HK-2 (cell line): ENCODE data around the gene EXOC6B.
"Not testable (repeated sequence)": the region's sequence is repeated elsewhere in the genome, so short reads cannot be mapped to it uniquely, and the experiment has no call there.

Experiments used
- DNase-seq: peaks from one replicate; pipeline ENCODE4 v3.0.0-alpha.2; 2018; ENCODE audit not compliant: unreplicated experiment

The EXOC6B gene

GRCh38 chr2:72607189-72607588, 218.6 kb downstream of the EXOC6B start:
- no peak for DNase-seq

DNA sequence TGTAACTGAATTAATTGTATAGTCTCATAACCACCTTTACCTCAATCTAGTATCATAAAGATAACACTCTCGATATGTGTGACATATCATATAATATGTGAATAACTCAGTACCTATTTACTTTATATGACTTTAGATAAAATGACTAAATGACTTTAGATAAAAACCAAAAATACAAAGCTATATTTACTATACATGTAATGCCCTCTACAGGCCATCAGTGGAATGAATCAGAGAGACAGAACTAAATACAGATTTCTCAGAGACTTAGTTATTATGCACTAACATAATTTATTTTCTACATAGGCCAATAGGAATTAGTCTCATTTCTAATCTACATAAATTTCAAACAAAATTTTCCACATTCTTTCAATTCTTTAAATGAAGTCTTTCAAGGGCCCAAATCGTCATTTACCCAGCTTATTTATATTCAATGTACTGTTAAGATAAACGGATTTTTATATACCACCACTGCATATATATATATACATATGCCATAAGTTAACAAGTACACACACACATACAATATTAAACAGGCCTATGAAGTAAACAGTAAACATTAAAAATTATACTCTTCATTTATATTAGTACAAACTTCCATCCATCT, 219.9 kb downstream of the EXOC6B start:
- no peak for DNase-seq

DNA sequence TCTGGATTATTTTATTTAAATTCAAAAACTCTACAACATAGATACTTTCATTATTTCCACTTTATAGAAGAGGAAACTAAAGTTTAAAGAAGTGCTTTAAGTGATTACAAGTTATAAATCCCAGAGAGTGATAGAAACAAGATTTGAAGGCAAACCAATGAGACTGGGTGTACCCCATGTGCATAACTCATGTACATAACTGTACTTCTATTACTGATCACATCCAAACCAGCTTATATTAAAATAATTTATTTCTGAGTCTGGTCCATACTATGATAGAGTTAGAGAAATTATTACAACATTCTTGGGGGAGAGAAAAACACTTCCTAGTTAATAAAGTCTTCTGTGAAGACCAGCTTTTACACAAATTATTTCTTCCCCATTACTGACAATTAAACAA, 221.4 kb downstream of the EXOC6B start:
- no peak for DNase-seq

DNA sequence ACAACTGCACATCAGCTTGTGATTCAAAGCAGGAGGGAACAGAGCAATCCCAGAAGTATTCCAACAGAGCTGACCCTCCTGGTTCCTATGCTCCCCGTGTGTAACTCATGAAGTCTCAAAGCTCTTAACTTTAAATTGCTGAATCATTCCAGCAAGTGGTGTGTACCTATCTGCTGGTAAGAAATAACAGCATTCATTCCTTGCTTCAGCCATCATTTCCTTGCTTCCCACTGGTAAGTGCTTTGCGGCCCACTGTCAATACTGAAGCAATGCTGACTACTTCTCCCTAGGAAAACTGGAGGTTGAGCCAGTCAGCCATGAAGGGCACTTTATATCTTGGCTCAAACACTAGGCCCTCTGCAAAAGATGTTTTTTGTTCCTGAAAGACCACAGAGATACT, 222.4 kb downstream of the EXOC6B start:
- no peak for DNase-seq

GRCh38 chr2:72602711-72603110, 223.1 kb downstream of the EXOC6B start:
- DNase-seq = no peak

- DNase-seq = no peak
These were observed 223.7 kb downstream of the EXOC6B start for GRCh38 chr2:72602095-72602494.

GRCh38 chr2:72583836-72584235, 242.0 kb downstream of the EXOC6B start:
- DNase-seq = not testable (repeated sequence)

DNA sequence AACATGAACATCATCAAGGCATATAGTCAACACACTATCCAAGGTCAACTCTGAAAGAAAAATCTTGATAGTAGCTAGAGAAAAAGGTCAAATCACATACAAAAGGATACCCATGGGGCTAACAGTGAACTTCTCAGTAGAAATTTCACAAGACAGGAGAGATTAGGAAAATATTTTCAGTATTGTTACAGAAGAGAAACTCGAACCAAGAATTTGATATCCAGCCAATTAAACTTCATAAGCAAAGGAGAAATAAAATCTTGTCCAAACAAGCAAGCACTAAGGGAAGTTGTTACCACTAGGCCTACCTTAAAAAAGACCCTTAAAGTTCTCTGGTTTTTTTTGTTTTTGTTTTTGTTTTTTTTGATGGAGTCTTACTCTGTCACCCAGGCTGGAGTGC, 242.5 kb downstream of the EXOC6B start:
- no peak for DNase-seq

DNA sequence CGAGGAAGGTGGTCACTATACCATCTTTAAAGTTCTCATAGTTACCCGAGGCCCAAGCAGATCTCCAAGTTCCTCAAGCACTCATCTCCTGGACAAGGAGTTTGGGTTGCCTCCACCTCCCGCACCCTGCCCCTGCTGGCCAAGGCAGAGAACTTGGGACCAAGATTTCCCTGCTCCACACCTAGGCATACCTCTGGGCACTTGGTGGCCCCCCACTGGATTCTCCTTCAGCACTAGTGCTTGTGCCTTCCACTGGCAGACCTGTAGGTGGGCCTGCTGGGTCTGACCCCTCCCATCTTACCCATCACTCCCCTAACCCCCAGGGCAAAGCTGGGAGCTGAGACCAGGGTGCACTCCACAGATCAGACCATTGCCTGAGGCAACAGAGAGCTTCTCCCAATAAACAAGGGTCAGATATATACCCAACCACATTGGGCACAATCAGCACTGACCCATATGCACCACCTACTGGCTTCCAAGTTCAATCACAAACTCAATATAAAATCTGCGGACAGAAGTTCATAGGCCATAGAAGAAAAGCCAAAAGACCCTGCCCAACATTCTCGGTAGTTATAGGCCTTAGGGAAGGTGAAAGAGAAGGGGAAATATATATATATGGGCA, 244.2 kb downstream of the EXOC6B start:
- no peak for DNase-seq

- DNase-seq = no peak
These were observed 246.1 kb downstream of the EXOC6B start for GRCh38 chr2:72579591-72580180.

DNA sequence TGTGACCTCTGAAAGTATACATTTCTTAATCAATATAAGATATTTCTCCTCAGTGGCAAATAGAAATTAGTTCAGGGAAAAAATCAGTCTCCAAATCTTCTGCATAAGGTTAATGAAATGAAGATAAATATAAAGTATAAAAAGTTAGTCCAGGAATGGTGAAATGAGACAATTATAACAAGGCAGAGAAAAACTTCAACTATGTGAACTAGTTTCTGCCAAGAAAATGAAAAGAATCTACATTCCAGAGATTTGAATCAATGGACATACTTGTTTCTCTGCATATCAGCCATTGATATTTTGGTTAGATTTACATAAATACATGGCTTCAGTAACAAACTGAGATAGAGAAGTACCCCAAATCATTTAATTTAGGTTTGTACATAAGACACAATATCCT, 249.0 kb downstream of the EXOC6B start:
- DNase-seq = no peak

GRCh38 chr2:72576459-72576858, 249.4 kb downstream of the EXOC6B start:
- no peak for DNase-seq

DNA sequence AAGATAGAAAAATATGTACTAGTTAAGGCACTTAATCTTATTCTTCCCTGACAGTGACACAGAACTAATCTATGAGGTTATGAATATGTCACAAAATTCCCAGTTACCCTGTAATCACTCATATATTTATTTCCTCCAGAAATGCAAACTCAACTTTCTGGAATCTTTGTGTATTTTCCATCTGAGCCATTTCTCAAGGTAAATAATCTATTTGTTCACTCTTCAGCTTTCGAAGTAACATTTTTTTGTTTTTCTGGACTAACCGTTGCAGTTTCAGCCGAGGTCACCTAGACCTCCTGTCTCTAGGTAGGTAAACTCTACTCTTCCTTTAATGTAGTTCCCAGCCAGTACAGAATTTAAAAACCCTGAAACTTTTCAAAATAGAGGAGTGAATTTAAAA, 250.9 kb downstream of the EXOC6B start:
- no peak for DNase-seq

DNA sequence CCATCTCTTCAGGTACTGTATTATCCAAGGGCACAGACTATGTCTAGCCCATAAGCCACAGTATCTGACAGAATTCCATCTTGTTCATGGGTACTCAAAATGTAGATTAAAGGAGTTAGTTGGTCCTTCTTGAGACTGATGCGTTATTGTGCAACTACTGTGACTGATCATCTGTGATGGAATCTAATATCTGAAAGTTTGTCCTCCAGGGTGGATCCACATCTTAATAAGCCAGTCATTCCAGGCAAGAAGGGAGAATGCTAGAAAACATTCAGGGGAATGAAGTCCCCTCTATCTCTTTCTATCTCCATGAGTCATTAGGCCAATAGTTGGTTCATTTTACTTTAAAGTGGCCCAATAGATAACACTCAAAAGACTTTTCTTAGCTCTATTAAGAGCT, 252.6 kb downstream of the EXOC6B start:
- no peak for DNase-seq

DNA sequence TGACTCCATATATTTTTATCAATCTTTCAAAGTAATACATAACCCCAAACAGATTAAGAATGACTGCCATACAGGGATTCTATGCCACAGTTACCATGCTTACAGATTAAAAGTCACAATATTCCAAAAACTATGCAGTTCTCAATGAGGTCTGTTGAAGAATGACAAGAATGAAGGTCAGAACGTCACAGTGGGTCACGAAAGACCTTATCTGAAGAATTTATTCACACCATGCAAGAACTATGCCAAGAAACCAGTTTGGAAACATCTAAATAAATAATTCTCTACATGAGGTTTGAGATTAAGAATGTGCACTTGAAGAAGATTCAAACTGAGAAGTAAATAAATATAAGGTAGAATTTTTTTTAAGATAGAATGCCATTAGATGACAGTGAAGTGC, 253.3 kb downstream of the EXOC6B start:
- no peak for DNase-seq

GRCh38 chr2:72570413-72570812, 255.4 kb downstream of the EXOC6B start:
- no peak for DNase-seq

DNA sequence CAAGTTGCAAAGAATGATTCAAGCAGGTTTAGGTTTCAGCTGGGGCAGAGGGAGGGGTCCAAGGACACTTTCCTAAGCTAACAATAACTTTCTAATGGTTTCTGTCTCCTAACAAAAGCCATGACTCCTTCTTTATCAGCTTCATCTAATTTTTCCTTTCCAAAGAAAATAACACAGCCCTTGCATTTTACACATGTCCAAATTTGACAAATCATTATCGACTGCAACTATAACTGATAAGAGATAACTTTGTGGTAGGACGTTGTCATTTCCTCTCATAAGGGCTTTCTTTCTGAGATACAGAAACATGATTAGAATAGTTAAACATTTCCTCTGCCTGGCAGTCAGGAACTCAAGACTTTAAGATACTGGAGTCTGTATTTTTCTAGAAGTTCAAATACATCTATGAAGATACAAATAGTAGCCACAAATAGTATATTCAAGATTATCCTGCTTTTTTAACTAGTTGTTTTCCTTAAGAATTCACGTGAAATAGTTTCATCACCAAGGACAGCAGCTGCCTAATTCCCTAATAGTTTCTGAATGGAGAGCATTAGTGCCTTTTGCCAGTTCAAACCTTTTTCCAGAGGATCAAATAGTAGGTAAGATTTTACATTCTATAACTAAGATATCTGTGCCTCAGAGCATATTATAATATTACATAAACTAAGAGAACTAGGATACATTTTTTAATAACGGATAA, 263.2 kb downstream of the EXOC6B start:
- DNase-seq = no peak

GRCh38 chr2:72561621-72562318, 264.1 kb downstream of the EXOC6B start:
- DNase-seq = no peak

GRCh38 chr2:72555943-72556342, 269.9 kb downstream of the EXOC6B start:
- no peak for DNase-seq

DNA sequence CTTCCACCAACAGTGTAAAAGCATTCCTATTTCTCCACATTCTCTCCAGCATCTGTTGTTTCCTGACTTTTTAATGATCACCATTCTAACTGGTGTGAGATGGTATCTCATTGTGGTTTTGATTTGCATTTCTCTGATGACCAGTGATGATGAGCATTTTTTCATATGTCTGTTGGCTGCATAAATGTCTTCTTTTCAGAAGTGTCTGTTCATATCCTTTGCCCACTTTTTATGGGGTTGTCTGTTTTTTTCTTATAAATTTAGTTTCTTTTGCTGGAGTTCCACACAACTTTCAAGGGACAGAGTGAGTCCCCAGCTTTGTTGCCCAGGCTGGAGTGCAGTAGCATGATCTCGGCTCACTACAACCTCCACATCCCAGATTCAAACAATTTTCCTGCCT, 270.5 kb downstream of the EXOC6B start:
- not testable (repeated sequence) for DNase-seq

- DNase-seq = not testable (repeated sequence)
These were observed 270.9 kb downstream of the EXOC6B start for GRCh38 chr2:72554910-72555309.

GRCh38 chr2:72554381-72554780, 271.5 kb downstream of the EXOC6B start:
- DNase-seq = no peak
